Body of pancreas (tissue), 4 donors: ENCODE data around the gene LMBR1. TPM values are rescaled to one million over a fixed set of nuclear protein-coding genes. Genes with fewer than 3 reads are reported as not detected.

Experiments used
- ATAC-seq: fragments of 150-250 bp; one replicate; pipeline ENCODE4 v1.9.1; 2016
- DNase-seq, 4 donors: peaks; one replicate each; pipeline ENCODE4 v3.0.0-alpha.2; 2019
- H3K27ac ChIP-seq, 4 donors: fragments of 200-600 bp; sonication (generic); 1 replicate in 3 of 4; 2 replicates in 1 of 4; pipeline versions ENCODE4 v1.5.1 to v1.6.1; 2016 to 2019; ENCODE audit warnings: mild to moderate bottlenecking in 1 of 4, mixed read lengths in 1 of 4, moderate library complexity in 1 of 4
- H3K27me3 ChIP-seq, 2 donors: fragments of 200-600 bp; sonication (generic); one replicate each; pipeline ENCODE4 v1.6.0; 2016; ENCODE audit warnings: mild to moderate bottlenecking in 1 of 2
- H3K36me3 ChIP-seq, 2 donors: fragments of 200-600 bp; sonication (generic); replicated peaks in 1 of 2; 2 replicates each; pipeline ENCODE4 v1.5.1; 2016; ENCODE audit warnings: low read depth in 2 of 2; ENCODE audit not compliant: insufficient read depth in 1 of 2
- H3K4me1 ChIP-seq: fragments of 200-600 bp; sonication (generic); one replicate; pipeline ENCODE4 v1.6.0; 2016
- H3K4me3 ChIP-seq, 2 donors: fragments of 200-600 bp; sonication (generic); 1 replicate in 1 of 2; 2 replicates in 1 of 2; pipeline ENCODE4 v1.5.1; 2016 to 2019
- H3K9me3 ChIP-seq, 3 donors: fragments of 200-600 bp; sonication (generic); 1 replicate in 2 of 3; 2 replicates in 1 of 3; pipeline ENCODE4 v1.5.1; 2016
- CTCF ChIP-seq, 7 experiments: fragments of 450-650 bp in 4 of 7; fragments of 200-600 bp in 3 of 7; sonication (generic) in 3 of 7; IDR thresholded peaks; one replicate each; pipeline ENCODE4 v1.5.1; 2016 to 2019; ENCODE audit warnings: antibody characterized with exemption in 7 of 7
- POLR2A ChIP-seq, 3 donors: fragments of 450-650 bp; IDR thresholded peaks; one replicate each; pipeline ENCODE4 v1.6.1; 2016; ENCODE audit warnings: antibody characterized with exemption in 3 of 3, mild to moderate bottlenecking in 2 of 3
- WGBS, 2 donors: methylation state at CpG; one replicate each; pipeline ENCODE4 v1.1.5; 2017; 5-methylcytosine and 5-hydroxymethylcytosine counted together
- intact Hi-C: fragments of 100-400 bp; cut with DNase I; formaldehyde crosslinking; loops from one replicate; pipeline ENCODE4 v1.15.1; 2023
- total RNA-seq, 2 donors: library from RNA; depleted of rRNA; stranded (reverse); fragments of >200 nt; gene quantifications; one replicate each; pipeline ENCODE4 v1.1.0, GENCODE V29; 2016

The LMBR1 gene
- total RNA-seq, 2 donors from 2014 or later: 23.4 to 54.0 TPM

DNA sequence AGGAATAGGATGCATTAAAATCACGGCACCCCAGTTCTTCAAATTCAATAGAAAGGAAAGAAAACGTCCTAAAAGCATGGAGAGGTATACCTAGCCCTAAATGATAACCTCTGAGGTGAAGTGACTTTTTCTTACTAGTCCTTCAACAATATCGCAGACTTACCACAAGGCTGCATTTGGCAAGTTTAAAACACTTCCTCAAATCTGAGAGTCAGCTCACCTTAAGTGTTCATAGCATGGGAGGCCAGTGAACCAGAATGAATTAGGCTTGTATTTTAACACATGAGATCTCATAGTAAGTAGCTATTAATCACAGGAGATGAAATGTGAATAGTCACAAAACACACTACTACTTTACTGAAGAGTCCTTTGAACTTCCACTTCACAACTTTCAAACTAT is 128.2 kb downstream of the LMBR1 start:
- H3K4me1 ChIP-seq: no peaks in the 10 kb centered on the region
- no peak overlapping the region for H3K27ac ChIP-seq
- DNase-seq: no peak
- H3K4me3 ChIP-seq: no peak overlapping the region
- TF ChIP-seq POLR2A (IDR thresholded peaks at IDR 0.05) (no peak), CTCF (IDR thresholded peaks at IDR 0.05) (no peak)
- no peak for ATAC-seq
- no peaks in the 10 kb centered on the region for H3K9me3 ChIP-seq
- 80 to 86% methylated on average over 3 of the region's 3 CpGs for WGBS, 2 donors
- H3K27me3 ChIP-seq: no peaks in the 10 kb centered on the region
- H3K36me3 ChIP-seq: no peaks in the 10 kb centered on the region
- intact Hi-C loops: no loop called here

DNA sequence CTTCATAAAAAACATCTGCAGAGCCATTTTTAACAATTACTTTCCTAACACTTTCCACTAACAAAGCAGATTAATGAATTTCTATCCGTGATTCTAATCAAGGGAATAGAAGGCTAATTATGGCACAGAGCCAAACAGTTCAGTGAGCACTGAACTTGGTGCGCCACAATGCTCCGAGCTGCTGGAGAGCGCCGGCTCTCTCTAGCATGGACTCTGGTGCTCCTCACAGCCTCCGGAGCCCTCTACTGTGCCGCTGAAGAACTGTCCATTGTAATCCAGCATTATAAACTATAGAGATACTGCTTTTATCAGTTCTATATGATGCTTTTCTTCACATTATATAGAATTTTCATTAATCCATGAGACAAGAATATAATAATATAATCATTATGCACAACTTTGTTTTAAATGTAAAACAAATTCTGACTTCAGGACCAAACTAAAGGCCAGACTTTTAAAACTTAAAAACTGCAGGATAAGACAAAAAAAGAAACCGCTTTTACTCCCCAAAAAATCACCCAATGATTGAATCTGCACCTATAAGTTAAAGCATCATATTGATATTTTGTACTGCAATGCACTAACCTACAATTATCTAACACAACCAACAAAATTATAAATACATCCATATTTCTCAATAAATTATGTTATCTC is 128.8 kb downstream of the LMBR1 start:
- peak; percentile 91 for ATAC-seq

DNA sequence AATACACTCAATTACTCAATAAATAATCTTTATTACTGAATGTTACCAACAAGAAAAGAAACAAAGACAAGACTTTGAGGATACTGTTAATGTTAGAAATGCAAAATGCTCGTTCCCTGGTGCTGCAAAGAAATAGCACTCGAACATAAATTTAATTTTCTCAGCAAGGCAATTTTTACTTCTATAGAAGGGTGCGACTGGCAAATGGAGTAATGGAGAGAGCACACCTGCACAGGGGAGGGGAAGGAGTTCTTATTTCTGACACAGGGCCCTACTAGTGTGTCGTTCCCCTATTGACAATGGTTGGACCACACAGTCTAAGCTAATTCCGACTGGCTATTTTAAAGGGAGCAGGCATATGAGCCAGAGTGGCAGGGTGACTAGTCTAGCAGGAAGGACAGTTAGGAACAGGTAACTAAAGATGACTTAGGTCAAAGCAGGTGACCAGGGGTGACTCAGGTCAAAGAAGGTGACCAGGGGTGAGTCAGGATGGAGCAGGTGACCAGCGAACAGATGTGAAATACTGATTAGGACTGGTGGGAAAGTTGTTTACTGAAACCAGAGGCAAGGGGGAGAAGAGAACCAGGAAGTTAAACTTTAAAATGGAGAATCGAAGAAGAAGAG is 133.3 kb downstream of the LMBR1 start:
- ATAC-seq (no peak), DNase-seq (no peak)
- intact Hi-C loops: no loop called here
- Histone ChIP-seq H3K9me3 (no peaks in the 10 kb centered on the region), H3K27me3 (no peaks in the 10 kb centered on the region), H3K4me3 (no peak overlapping the region), H3K27ac (no peak overlapping the region), H3K4me1 (no peaks in the 10 kb centered on the region), H3K36me3 (no peaks in the 10 kb centered on the region)
- 96 to 98% methylated on average over 7 of the region's 7 CpGs for WGBS, 2 donors
- TF ChIP-seq CTCF (IDR thresholded peaks at IDR 0.05) (no peak), POLR2A (IDR thresholded peaks at IDR 0.05) (no peak)

More for the DNA sequence above, 128.8 kb downstream of the LMBR1 start:
- Histone ChIP-seq H3K27me3 (no peaks in the 10 kb centered on the region), H3K4me1 (no peaks in the 10 kb centered on the region), H3K36me3 (no peaks in the 10 kb centered on the region), H3K27ac (no peak overlapping the region), H3K9me3 (no peaks in the 10 kb centered on the region), H3K4me3 (no peak overlapping the region)
- peak; percentile 69 to 83 (median 76) for DNase-seq
- TF ChIP-seq CTCF (IDR thresholded peaks at IDR 0.05) (peak; percentile 32 to 84 (median 65)), POLR2A (IDR thresholded peaks at IDR 0.05) (no peak)
- 23 to 24% methylated on average over 8 of the region's 8 CpGs for WGBS, 2 donors
- intact Hi-C loops: no loop called here

DNA sequence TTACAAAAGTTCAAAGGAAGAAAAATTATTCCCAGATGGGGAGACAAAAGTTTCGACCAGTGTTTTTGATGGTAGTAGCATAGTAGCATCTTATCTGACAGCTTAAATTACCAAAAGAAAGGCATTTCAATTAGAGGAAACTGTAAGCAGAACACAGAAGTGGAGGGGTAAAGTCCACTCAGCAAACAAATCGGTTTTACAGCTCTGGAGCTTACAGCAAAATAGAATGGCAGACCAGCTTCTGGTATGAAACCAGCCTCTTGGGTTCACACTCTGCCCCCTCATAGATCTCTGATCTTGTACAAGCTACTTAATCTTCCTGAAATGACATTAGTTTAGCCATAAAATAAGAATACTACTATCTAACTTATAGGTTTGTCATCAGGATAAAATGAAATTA is 133.8 kb downstream of the LMBR1 start:
- DNase-seq (no peak), ATAC-seq (no peak)
- TF ChIP-seq POLR2A (IDR thresholded peaks at IDR 0.05): no peak
- TF ChIP-seq CTCF (IDR thresholded peaks at IDR 0.05): no peak
- H3K27ac ChIP-seq: no peak overlapping the region
- H3K4me3 ChIP-seq: no peak overlapping the region
- 88 to 91% methylated on average over 2 of the region's 2 CpGs for WGBS, 2 donors
- H3K27me3 ChIP-seq: no peaks in the 10 kb centered on the region
- H3K9me3 ChIP-seq: no peaks in the 10 kb centered on the region
- no peaks in the 10 kb centered on the region for H3K4me1 ChIP-seq
- H3K36me3 ChIP-seq: no peaks in the 10 kb centered on the region
- intact Hi-C loops: no loop called here

- Histone ChIP-seq H3K4me3 (no peak overlapping the region), H3K4me1 (no peaks in the 10 kb centered on the region), H3K27ac (no peak overlapping the region), H3K9me3 (no peaks in the 10 kb centered on the region), H3K36me3 (no peaks in the 10 kb centered on the region), H3K27me3 (no peaks in the 10 kb centered on the region)
- ATAC-seq (no peak), DNase-seq (no peak)
- WGBS, 2 donors: 91 to 94% methylated on average over 4 of the region's 4 CpGs
- no peak for TF ChIP-seq POLR2A (IDR thresholded peaks at IDR 0.05)
- TF ChIP-seq CTCF (IDR thresholded peaks at IDR 0.05): no peak
- intact Hi-C loops: no loop called here
These were observed 138.8 kb downstream of the LMBR1 start for GRCh38 chr7:156754201-156754600.
